Stimulated activated CD4-positive, alpha-beta T cell treated with anti-CD3 and anti-CD28 coated beads, Interleukin-15, amount 100 ng/mL, for 48 hours (primary cell): ENCODE data around the gene NDUFB7.
"Not testable (repeated sequence)": the region's sequence is repeated elsewhere in the genome, so short reads cannot be mapped to it uniquely, and the experiment has no call there.

Experiments
- DNase-seq, 2 donors: peaks; one replicate each; pipeline ENCODE4 v3.0.0-alpha.2; 2020; ENCODE audit warnings: low read depth in 2 of 2

NDUFB7 gene

GRCh38 chr19:14571695-14572490 is at the start of gene NDUFB7:
TSS of gene NDUFB7 (minus strand) at chr19:14572066. CDS start at chr19:14572000, 66 bp downstream.
- peak; percentile 83 to 92 for DNase-seq

- no peak for DNase-seq
Observed at GRCh38 chr19:14619404-14619803, 47.5 kb upstream of the NDUFB7 start.

GRCh38 chr19:14616407-14616806 is 44.5 kb upstream of the NDUFB7 start:
- no peak for DNase-seq

GRCh38 chr19:14615623-14616022 is 43.8 kb upstream of the NDUFB7 start:
- no peak for DNase-seq

DNA sequence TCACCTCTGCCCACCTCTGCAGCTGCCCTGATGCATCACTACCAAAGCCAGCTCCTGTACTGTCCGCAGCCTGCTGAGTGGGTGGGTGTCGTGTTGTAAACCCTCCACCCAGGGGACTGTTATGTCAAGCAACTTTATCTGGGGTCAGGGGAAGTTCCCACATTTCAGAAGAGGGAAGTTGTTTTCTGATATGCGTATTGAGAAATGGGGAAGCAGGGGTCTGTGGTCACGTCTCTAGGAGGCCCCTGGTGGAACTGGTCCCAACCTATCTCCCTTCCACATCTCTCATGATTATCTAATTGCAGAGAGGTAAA is 42.2 kb upstream of the NDUFB7 start:
- no peak for DNase-seq

GRCh38 chr19:14613399-14614098 is 41.7 kb upstream of the NDUFB7 start:
- DNase-seq = not testable (repeated sequence)

DNA sequence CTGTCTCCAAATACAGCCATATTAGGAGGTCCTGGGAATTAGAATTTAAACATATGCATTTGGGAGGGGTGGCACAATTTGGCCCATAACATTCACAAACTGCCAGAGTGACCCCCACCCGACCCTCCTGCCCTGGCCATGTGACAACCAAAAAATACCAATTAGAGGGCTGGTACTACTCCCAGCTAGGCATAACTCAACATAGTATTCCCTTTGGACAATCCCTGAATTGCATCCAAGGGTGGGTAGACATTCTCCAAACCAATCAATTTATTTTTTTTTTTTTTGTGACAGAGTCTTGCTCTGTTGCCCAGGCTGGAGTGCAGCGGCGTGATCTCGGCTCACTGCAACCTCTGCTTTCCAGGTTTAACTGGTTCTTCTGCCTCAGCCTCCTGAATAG is 40.8 kb upstream of the NDUFB7 start:
- DNase-seq = no peak

DNA sequence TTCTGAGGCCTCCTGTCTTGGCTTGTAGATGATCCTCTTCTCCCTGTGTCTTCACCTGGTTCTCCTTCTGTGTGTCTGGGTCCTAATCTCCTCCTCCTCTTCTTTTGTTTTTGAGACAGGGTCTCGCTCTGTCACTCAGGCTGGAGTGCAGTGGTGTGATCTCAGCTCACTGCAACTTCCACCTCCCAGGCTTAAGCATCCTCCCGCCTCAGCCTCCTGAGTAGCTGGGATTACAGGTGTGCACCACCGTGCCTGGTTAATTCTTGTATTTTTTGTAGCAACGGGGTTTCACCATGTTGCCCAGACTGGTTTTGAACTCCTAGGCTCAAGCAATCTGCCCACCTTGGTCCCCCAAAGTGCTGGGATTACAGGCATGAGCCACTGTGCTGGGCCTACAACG is 40.4 kb upstream of the NDUFB7 start:
- not testable (repeated sequence) for DNase-seq

- no peak for DNase-seq
Observed at GRCh38 chr19:14611051-14611450, 39.2 kb upstream of the NDUFB7 start.

- no peak for DNase-seq
Observed at GRCh38 chr19:14606627-14607026, 34.8 kb upstream of the NDUFB7 start.

- DNase-seq = no peak
Observed at GRCh38 chr19:14603990-14604387, 32.1 kb upstream of the NDUFB7 start.

- no peak for DNase-seq
Observed at GRCh38 chr19:14599548-14600147, 27.8 kb upstream of the NDUFB7 start.

GRCh38 chr19:14595558-14595957 is 23.7 kb upstream of the NDUFB7 start:
- no peak for DNase-seq

- peak in 1 of 2 donors; percentile 30 for DNase-seq
Observed at GRCh38 chr19:14589433-14589832, 17.6 kb upstream of the NDUFB7 start.

DNA sequence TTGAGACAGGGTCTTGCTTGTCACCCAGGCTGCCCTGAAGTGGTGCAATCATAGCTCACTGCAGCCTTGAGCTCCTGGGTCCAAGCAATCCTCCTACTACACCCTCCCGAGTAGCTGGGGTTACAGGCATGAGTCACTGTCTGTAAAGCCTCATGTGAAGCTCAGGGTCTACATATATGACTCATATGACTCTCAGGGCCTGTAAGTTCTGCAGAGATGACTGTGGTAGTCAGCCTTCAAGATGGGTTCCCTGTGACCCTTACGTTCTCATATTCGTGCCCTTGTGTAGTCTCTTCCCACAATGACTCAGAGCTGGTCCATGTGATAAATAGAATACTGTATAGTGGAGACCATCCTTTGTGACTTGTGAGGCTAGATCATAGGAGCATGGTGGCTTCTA is 13.3 kb upstream of the NDUFB7 start:
- DNase-seq = peak; percentile 35 to 43

DNA sequence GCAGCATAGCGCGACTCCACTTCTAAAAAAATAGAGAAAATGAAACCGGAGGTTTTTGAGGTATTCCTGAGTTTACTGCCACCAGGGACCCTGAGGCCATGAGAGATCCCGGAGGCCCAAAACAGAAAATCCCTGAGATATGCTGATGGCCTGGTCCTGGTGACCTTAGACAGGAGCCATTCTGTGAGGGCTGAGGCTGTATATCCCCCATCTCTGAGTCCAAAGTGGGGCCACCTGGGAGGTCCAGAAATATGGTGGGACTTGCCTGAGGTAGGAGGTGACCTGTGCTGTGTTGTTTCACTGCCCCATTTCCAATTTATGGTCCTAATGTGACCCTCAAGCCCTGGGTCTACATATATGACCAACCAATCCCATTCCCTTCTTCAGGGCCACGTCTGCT is 12.5 kb upstream of the NDUFB7 start:
- not testable (repeated sequence) for DNase-seq

- DNase-seq = no peak
Observed at GRCh38 chr19:14582894-14583340, 11.1 kb upstream of the NDUFB7 start, which contains the start of gene CLEC17A. TSS of gene CLEC17A (plus strand) at chr19:14583084. CDS start at chr19:14583161, 77 bp downstream.

DNA sequence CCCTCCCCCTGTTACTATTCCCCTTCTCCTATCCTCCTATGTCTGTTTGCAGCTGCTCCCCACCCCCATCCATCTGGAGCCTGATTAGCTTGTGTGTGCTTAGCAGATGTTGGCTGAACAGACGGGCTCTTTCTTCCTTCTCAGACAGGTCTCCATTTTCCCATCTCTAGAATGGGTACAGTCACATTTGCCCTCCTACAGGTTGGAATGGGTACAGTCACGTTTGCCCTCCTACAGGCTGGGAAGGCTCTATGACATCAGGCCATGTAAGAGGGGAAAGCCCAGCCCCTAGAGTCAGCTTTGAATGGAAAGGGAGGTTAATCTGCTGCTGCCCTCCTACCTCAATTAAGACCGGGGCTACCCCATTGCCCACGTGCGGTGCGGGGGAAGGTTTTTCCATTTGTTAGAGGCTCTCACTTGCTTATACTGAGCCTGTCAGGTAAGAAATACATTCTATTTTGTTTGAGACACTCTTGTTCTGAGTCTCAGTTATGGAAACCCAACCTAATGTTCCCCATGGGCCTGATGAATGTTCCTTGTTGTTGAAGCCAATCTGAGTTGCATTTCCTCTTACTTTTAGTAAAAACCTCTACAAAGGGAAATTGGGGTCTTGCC is 8.9 kb upstream of the NDUFB7 start:
- DNase-seq = peak; percentile 49 to 55

GRCh38 chr19:14577885-14578427 is 6.1 kb upstream of the NDUFB7 start:
- no peak for DNase-seq

DNA sequence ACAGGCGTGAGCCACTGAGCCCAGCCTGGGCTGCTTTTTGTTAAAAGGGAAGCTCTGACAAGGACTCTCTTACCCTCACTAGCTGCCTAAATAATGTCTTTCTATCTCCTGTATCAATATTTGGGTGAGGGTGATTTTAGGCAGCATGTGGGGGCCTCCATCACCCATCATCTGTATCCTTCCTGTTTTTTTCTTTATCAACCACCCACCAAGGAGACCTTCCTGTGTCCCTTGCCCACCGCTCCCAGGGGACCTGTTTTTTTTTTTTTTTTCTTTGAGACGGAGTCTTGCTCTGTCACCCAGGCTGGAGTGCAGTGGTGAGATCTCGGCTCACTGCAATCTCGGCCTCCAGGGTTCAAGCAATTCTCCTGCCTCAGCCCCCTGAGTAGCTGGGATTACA is 5.4 kb upstream of the NDUFB7 start:
- no peak for DNase-seq

DNA sequence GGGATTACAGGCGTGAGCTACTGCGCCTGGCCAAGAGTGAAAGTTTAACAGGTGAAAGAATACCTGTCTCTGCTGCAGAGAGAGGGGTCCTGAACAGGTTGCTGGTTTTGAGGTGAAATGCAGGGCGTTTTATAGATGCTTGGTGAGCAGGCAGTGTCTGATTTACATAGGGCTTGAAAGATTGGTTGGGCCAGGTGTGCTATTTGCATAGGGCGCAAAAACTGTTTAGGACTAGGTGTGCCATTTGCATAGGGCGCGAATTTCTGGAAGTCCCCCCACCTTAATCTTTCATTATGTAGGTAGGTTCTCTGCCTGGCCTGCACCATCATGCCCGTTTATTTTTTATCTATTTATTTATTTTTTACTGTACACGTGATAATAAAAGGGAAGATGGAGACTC is 4.5 kb upstream of the NDUFB7 start:
- no peak for DNase-seq

- no peak for DNase-seq
Observed at GRCh38 chr19:14575428-14575980, 3.6 kb upstream of the NDUFB7 start.
